ENCODE data around the gene RIMKLB. TPM values are rescaled to one million over a fixed set of nuclear protein-coding genes. Genes with fewer than 3 reads are reported as not detected.

Gene RIMKLB
- total RNA-seq, 1 donor from 2014 or later, result 30.0 TPM

GRCh38 chr12:8831116-8831515 lies 133.3 kb downstream of the RIMKLB start:
- no peak for DNase-seq (ENCODE audit: low read depth)
- H3K4me3 ChIP-seq (ENCODE audit: low read depth, low read length), result no peak overlapping the region
- no peaks in the 10 kb centered on the region for H3K36me3 ChIP-seq (ENCODE audit: control insufficient read depth, insufficient read depth, low read length)
- TF ChIP-seq, protein P1, sequence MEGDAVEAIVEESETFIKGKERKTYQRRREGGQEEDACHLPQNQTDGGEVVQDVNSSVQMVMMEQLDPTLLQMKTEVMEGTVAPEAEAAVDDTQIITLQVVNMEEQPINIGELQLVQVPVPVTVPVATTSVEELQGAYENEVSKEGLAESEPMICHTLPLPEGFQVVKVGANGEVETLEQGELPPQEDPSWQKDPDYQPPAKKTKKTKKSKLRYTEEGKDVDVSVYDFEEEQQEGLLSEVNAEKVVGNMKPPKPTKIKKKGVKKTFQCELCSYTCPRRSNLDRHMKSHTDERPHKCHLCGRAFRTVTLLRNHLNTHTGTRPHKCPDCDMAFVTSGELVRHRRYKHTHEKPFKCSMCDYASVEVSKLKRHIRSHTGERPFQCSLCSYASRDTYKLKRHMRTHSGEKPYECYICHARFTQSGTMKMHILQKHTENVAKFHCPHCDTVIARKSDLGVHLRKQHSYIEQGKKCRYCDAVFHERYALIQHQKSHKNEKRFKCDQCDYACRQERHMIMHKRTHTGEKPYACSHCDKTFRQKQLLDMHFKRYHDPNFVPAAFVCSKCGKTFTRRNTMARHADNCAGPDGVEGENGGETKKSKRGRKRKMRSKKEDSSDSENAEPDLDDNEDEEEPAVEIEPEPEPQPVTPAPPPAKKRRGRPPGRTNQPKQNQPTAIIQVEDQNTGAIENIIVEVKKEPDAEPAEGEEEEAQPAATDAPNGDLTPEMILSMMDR (IDR thresholded peaks at IDR 0.05; ENCODE audit: insufficient read depth, low read length, poor library complexity, severe bottlenecking), result no peak
- H3K27me3 ChIP-seq (ENCODE audit: control insufficient read depth, insufficient read depth, low read length), result no peaks in the 10 kb centered on the region

DNA sequence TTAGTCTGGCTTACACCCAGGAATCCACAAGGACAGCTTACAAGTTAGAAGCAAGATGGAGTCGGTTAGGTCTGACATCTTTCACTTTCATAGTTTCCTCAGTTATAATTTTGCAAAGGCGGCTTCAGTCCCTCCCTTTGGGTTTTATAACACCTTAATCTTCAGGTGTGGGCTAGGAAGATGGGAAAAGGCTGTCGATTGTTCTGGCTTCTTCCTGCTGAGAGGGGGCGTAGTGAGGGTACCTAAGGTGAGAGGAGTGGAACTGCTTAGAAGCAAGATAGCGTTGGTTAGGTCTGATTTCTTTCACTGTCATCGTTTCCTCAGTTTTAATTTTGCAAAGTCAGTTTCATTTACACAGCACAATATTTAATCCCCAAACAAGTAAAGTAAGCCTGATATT lies 134.7 kb downstream of the RIMKLB start:
- DNase-seq (ENCODE audit: low read depth), result no peak
- H3K4me3 ChIP-seq (ENCODE audit: low read depth, low read length), result no peak overlapping the region
- no peaks in the 10 kb centered on the region for H3K27me3 ChIP-seq (ENCODE audit: control insufficient read depth, insufficient read depth, low read length)
- no peaks in the 10 kb centered on the region for H3K36me3 ChIP-seq (ENCODE audit: control insufficient read depth, insufficient read depth, low read length)
- TF ChIP-seq, protein P1 (IDR thresholded peaks at IDR 0.05; ENCODE audit: insufficient read depth, low read length, poor library complexity, severe bottlenecking), result no peak

Other genes with a start within 250 kb of the RIMKLB start
- not detected in 2 replicates for gene CLEC6A, start 242.0 kb upstream of the RIMKLB start, total RNA-seq
- gene CLEC4D, start 184.5 kb upstream of the RIMKLB start, total RNA-seq, result not detected in 2 replicates
- gene CLEC4E, start 157.1 kb upstream of the RIMKLB start, total RNA-seq, result 24.4 and 40.4 TPM in 2 replicates
- gene AICDA, start 85.1 kb upstream of the RIMKLB start, total RNA-seq, result 1.3 TPM in 2 replicates
- 2.8 and 15.8 TPM in 2 replicates for gene MFAP5, start 35.2 kb upstream of the RIMKLB start, total RNA-seq
- 0.07 and 3.1 TPM in 2 replicates for gene A2ML1, start 124.6 kb downstream of the RIMKLB start, total RNA-seq
- 67.8 and 76.7 TPM in 2 replicates for gene PHC1, start 216.5 kb downstream of the RIMKLB start, total RNA-seq

Data from kidney epithelial cell (primary cell).